GM19043 (cell line): Measurements from ENCODE around the gene R3HCC1L.

Experiments used
- ATAC-seq: cut with Tn5 transposase; IDR thresholded peaks from one replicate; pipeline ENCODE4 v1.9.1; 2021; ENCODE audit warnings: low read depth; ENCODE audit not compliant: unreplicated experiment

The R3HCC1L gene

GRCh38 chr10:98134431-98135221, at the start of gene R3HCC1L:
Gene R3HCC1L (plus strand): TSS chr10:98134657. CDS start chr10:98208115, 73,458 bp downstream.
- peak; percentile 84 for ATAC-seq

- ATAC-seq, result no peak
Observed at GRCh38 chr10:98085238-98085637, 49.2 kb upstream of the R3HCC1L start.

- ATAC-seq, result no peak
Observed at GRCh38 chr10:98086837-98087708, 47.4 kb upstream of the R3HCC1L start.

GRCh38 chr10:98088186-98088971, 46.1 kb upstream of the R3HCC1L start:
- ATAC-seq, result no peak

- ATAC-seq, result no peak
Observed at GRCh38 chr10:98090822-98091221, 43.6 kb upstream of the R3HCC1L start.

- ATAC-seq, result no peak
Observed at GRCh38 chr10:98096316-98096715, 38.1 kb upstream of the R3HCC1L start.

- no peak for ATAC-seq
Observed at GRCh38 chr10:98096731-98097130, 37.7 kb upstream of the R3HCC1L start.

- no peak for ATAC-seq
Observed at GRCh38 chr10:98097175-98097574, 37.3 kb upstream of the R3HCC1L start.

GRCh38 chr10:98097616-98098015, 36.8 kb upstream of the R3HCC1L start:
- ATAC-seq, result no peak

GRCh38 chr10:98098247-98098646, 36.2 kb upstream of the R3HCC1L start:
- no peak for ATAC-seq

GRCh38 chr10:98100476-98100875, 34.0 kb upstream of the R3HCC1L start:
- ATAC-seq, result no peak

- ATAC-seq, result no peak
Observed at GRCh38 chr10:98101366-98101765, 33.1 kb upstream of the R3HCC1L start.

- ATAC-seq, result no peak
Observed at GRCh38 chr10:98104125-98104524, 30.3 kb upstream of the R3HCC1L start.

GRCh38 chr10:98106531-98106930, 27.9 kb upstream of the R3HCC1L start:
- ATAC-seq, result no peak

GRCh38 chr10:98107644-98108430, 26.6 kb upstream of the R3HCC1L start:
- ATAC-seq, result no peak

- ATAC-seq, result no peak
Observed at GRCh38 chr10:98110356-98110755, 24.1 kb upstream of the R3HCC1L start.

GRCh38 chr10:98115031-98115787, 19.2 kb upstream of the R3HCC1L start:
- ATAC-seq, result no peak

- no peak for ATAC-seq
Observed at GRCh38 chr10:98119891-98120290, 14.6 kb upstream of the R3HCC1L start.

- ATAC-seq, result no peak
Observed at GRCh38 chr10:98125940-98126631, 8.4 kb upstream of the R3HCC1L start.
